HuH-7 (cell line): ENCODE data around the gene CCR9.
A peak's percentile ranks its signal among the peaks of the same experiment; 100 is the strongest.

Experiments
- DNase-seq: peaks from one replicate; pipeline ENCODE4 v3.0.0; 2011; ENCODE audit warnings: low spot score

Gene CCR9

GRCh38 chr3:45938043-45938435 is 51.7 kb downstream of the CCR9 start:
- no peak for DNase-seq

DNA sequence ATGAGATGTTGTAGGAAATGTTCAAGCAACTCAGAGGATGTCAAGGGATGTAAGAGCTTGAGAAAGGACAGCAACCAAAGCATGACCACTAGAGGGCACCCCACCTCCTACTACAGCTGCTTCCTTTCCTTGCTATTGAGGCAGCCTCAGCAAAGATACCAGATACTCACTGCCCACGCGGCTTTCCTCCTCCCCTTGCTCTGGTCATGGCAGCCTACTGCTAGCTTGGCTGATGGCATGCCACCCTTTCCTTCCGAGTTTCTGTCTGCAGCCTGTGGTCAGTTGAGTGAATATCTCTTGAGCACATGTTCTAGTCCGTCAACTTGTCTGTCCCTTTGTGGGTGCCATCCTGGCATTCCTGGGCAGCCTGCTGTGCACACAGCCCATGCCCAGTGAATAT is 52.5 kb downstream of the CCR9 start:
- peak; percentile 75 for DNase-seq

- DNase-seq = no peak
Observed at GRCh38 chr3:45939341-45939771, 53.0 kb downstream of the CCR9 start.

GRCh38 chr3:45940004-45940780 is 53.8 kb downstream of the CCR9 start:
- no peak for DNase-seq

- DNase-seq = no peak
Observed at GRCh38 chr3:45940781-45941365, 54.5 kb downstream of the CCR9 start.

- DNase-seq = no peak
Observed at GRCh38 chr3:45942051-45942825, 55.9 kb downstream of the CCR9 start.

DNA sequence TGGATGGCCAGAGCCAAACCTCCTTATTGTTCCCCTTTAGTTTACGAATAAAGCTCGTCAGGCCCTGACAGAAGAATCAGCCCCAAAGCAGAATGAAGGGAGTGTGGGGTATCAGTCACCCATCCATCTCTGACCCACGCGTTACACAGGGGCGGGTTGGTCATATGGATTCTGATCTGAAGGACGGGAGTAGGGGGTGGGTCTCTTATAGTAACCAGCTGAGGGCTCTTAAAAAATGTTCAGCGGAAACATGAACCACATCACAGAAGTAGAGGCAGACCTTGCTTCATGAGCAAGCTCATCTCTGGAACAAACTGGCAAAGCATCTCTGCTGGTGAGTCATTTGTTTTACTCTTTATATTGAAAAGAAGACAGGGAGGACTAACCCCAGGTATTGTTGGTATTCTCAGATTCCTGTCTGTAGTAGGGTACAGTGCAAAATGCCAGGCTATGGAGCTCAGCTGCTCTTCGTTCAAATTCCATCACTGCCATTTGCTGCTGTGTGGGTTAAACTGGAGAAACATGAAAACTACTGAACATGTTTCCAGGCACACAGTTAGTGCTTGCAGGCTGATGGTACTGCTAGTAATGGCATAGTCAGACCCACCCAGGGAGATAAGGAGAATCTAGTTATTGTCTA is 57.0 kb downstream of the CCR9 start, which contains the start of gene CXCR6:
Gene CXCR6 (plus strand): TSS at position 258 of the 640 bp plus-strand sequence. CDS start 3,018 bp downstream, outside the sequence.
- DNase-seq = no peak

- no peak for DNase-seq
Observed at GRCh38 chr3:45944830-45945620, 58.7 kb downstream of the CCR9 start.

DNA sequence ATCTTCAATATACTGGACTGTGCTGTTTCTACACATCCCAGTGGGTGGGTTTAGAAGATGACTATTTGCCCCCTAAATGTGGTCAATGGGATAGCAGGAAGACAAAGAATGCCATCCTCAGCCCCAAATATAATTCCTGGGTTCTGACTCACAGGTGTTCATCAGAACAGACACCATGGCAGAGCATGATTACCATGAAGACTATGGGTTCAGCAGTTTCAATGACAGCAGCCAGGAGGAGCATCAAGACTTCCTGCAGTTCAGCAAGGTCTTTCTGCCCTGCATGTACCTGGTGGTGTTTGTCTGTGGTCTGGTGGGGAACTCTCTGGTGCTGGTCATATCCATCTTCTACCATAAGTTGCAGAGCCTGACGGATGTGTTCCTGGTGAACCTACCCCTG is 60.0 kb downstream of the CCR9 start:
- DNase-seq = no peak

DNA sequence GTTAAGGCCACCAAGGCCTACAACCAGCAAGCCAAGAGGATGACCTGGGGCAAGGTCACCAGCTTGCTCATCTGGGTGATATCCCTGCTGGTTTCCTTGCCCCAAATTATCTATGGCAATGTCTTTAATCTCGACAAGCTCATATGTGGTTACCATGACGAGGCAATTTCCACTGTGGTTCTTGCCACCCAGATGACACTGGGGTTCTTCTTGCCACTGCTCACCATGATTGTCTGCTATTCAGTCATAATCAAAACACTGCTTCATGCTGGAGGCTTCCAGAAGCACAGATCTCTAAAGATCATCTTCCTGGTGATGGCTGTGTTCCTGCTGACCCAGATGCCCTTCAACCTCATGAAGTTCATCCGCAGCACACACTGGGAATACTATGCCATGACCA is 60.5 kb downstream of the CCR9 start:
- DNase-seq = no peak

DNA sequence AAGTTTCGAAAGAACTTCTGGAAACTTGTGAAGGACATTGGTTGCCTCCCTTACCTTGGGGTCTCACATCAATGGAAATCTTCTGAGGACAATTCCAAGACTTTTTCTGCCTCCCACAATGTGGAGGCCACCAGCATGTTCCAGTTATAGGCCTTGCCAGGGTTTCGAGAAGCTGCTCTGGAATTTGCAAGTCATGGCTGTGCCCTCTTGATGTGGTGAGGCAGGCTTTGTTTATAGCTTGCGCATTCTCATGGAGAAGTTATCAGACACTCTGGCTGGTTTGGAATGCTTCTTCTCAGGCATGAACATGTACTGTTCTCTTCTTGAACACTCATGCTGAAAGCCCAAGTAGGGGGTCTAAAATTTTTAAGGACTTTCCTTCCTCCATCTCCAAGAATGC is 61.0 kb downstream of the CCR9 start:
- no peak for DNase-seq

GRCh38 chr3:45948311-45948781 is 62.0 kb downstream of the CCR9 start:
- DNase-seq = no peak

DNA sequence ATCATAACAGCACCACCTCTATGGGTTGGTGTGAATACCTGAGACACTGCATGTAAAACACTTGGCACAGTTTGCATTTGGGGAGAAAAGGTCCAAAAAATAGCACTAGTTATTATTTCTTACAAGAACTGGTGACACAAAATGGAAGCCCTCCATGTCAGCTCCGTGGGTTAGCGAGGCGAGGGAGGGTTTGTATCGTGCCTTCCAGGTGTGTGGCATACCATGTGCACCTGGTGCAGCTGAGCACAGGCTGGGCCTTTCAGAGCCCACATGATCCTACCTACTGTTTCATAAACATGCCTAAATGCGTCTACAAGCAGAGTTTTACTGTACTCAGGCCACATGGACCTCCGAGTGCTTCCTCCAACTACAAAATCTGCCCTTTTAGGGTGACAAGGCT is 62.5 kb downstream of the CCR9 start:
- DNase-seq = no peak

GRCh38 chr3:45949432-45949831 is 63.1 kb downstream of the CCR9 start:
- no peak for DNase-seq

DNA sequence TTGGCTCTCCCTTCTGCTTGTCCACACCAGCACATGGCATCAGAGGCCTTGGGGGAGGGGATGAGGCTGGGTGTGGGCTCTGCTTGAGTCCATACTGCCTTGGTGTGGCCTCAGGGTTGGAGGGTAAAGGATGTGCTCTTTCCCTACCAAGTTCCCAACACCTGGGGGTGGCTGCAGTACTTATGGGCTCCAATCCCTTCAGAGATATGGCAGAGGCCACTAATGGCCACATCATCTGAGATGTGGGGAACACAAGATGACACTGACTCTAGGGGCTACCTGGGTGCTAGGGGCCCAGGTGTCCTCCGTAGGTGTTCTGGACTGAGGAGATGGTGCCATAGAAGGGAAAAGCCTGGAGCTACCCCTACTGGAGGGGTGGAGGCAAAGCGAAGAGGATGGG is 63.8 kb downstream of the CCR9 start:
- DNase-seq = no peak

- no peak for DNase-seq
Observed at GRCh38 chr3:45950686-45951600, 64.6 kb downstream of the CCR9 start.

GRCh38 chr3:45951946-45952345 is 65.6 kb downstream of the CCR9 start:
- no peak for DNase-seq

GRCh38 chr3:45952456-45952855 is 66.1 kb downstream of the CCR9 start:
- DNase-seq = no peak
